ENCODE results near the gene PLPP3.
A peak's percentile ranks its signal among the peaks of the same experiment; 100 is the strongest.

The PLPP3 gene

DNA sequence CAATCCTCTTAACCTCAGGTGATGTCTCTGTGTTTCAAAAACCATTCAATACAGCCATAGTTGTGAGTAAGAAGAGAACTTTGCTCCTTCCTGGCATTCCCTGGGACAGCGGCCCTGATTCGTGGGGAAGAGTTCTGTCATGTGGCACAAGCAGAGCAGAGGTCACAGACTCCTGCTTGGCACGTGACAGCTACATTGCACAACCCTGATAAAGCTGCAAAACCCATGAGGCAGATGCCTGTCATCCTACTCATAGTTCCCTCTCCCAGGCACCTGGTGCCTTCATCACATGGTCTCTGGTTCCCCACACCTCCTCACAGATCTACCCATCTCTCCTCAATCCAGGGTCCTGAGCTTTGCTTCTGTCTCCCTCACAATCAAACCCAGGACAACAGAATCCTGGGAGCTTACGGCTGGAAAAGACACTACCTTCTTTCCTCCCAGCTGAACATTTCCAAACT, 70.8 kb downstream of the PLPP3 start:
- no peak overlapping the region for H3K4me3 ChIP-seq (replicated peaks; ENCODE audit: low read depth, low read length)
- DNase-seq (ENCODE audit: low read depth), result peak; percentile 55

GRCh38 chr1:56507925-56508522, 71.3 kb downstream of the PLPP3 start:
- DNase-seq (ENCODE audit: low read depth), result no peak
- TF ChIP-seq, protein P1, sequence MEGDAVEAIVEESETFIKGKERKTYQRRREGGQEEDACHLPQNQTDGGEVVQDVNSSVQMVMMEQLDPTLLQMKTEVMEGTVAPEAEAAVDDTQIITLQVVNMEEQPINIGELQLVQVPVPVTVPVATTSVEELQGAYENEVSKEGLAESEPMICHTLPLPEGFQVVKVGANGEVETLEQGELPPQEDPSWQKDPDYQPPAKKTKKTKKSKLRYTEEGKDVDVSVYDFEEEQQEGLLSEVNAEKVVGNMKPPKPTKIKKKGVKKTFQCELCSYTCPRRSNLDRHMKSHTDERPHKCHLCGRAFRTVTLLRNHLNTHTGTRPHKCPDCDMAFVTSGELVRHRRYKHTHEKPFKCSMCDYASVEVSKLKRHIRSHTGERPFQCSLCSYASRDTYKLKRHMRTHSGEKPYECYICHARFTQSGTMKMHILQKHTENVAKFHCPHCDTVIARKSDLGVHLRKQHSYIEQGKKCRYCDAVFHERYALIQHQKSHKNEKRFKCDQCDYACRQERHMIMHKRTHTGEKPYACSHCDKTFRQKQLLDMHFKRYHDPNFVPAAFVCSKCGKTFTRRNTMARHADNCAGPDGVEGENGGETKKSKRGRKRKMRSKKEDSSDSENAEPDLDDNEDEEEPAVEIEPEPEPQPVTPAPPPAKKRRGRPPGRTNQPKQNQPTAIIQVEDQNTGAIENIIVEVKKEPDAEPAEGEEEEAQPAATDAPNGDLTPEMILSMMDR (IDR thresholded peaks at IDR 0.05; ENCODE audit: low read length, missing control alignments), result no peak
- no peak overlapping the region for H3K4me3 ChIP-seq (replicated peaks; ENCODE audit: low read depth, low read length)

More for the DNA sequence above, 70.8 kb downstream of the PLPP3 start:
- TF ChIP-seq, protein P1 (IDR thresholded peaks at IDR 0.05; ENCODE audit: low read length, missing control alignments), result no peak

DNA sequence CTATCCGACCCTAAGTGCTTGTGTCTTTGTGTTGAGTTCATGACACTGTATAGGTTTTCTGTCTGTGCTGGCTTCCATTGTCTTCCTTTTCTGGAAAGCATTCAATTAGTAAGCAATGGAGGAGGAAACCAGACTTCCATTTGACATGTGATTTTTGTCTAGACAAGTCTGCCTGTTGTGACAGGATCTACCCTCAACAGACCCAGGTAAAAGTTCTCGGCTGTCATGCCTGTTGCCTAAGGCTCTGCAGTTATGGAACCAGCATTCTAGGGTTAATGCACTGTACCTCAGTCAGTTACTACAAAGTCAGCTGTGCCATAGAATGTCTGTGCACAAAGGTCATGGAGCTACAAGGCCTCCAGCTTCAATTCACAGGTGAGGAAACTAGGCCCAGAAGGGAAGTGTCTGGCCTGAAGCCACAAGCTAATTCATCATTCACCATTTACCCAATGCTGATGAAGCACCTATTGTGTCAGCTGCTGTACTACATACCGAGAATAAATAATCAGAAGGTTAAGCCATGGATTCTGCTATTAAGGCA, 72.3 kb downstream of the PLPP3 start:
- TF ChIP-seq, protein P1 (IDR thresholded peaks at IDR 0.05; ENCODE audit: low read length, missing control alignments), result no peak
- no peak for DNase-seq (ENCODE audit: low read depth)
- no peak overlapping the region for H3K4me3 ChIP-seq (replicated peaks; ENCODE audit: low read depth, low read length)

- H3K4me3 ChIP-seq (replicated peaks; ENCODE audit: low read depth, low read length), result no peak overlapping the region
- no peak for DNase-seq (ENCODE audit: low read depth)
- TF ChIP-seq, protein P1 (IDR thresholded peaks at IDR 0.05; ENCODE audit: low read length, missing control alignments), result no peak
These were observed 73.3 kb downstream of the PLPP3 start for GRCh38 chr1:56505792-56506743.

DNA sequence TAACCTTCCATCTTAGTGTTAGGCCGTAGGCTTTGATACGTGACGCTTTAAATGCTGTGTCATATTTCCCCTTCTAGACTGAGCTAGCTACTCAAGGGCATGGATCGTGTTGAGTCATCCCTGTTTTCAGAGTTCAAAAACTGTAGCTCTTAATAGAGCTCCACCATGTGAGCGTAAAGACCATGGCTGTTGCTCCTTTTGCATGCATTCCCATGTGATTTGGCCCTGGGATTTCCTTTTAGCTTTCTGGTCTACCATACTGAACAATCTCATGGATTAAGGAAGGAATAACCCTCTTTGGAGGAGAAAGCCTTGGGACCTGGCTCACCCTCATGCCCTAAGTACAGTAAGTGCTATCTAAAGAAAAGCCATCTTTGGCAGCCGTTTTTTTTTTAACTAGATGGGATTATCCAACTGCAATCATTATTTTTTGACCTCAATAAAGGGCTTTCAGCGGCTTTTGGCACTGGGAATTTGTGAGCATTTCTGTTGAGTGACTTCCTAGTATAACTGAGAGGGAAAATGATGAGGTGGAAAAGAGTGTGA, 76.6 kb downstream of the PLPP3 start:
- no peak overlapping the region for H3K4me3 ChIP-seq (replicated peaks; ENCODE audit: low read depth, low read length)
- peak; percentile 68 for DNase-seq (ENCODE audit: low read depth)
- TF ChIP-seq, protein P1 (IDR thresholded peaks at IDR 0.05; ENCODE audit: low read length, missing control alignments), result no peak

DNA sequence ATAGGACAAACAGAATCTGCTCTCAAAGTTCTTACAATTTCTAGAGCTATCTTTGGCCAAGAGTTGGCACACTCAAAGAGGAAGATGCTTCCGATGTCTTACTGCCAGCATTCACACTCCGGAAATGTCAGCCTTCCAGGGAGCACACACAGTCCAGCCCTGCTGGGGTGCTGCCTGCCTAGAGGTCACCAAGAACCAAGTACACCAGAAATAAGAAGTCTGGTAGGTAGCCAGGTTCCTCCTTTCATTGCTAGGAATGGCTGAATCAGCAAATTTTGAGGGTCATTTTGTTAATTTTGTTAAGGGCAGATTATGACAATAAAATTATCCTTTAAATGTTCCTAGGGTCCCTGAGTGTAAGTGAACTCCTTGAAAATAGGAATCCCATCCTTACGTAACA, 77.5 kb downstream of the PLPP3 start:
- TF ChIP-seq, protein P1 (IDR thresholded peaks at IDR 0.05; ENCODE audit: low read length, missing control alignments), result no peak
- DNase-seq (ENCODE audit: low read depth), result no peak
- H3K4me3 ChIP-seq (replicated peaks; ENCODE audit: low read depth, low read length), result no peak overlapping the region

All from fibroblast of pulmonary artery (primary cell).